Stimulated activated naive CD4-positive, alpha-beta T cell treated with Interleukin-2 at 50 U/mL for 16 hours (primary cell): ENCODE data around the gene GLI1.
"Not testable (repeated sequence)": the region's sequence is repeated elsewhere in the genome, so short reads cannot be mapped to it uniquely, and the experiment has no call there.

Experiments used
- DNase-seq: peaks from one replicate; lab custom pipeline; 2025; lab: John Stamatoyannopoulos, UW

GLI1 gene

GRCh38 chr12:57476162-57476992, 16.8 kb downstream of the GLI1 start:
- peak; percentile 73 for DNase-seq

DNA sequence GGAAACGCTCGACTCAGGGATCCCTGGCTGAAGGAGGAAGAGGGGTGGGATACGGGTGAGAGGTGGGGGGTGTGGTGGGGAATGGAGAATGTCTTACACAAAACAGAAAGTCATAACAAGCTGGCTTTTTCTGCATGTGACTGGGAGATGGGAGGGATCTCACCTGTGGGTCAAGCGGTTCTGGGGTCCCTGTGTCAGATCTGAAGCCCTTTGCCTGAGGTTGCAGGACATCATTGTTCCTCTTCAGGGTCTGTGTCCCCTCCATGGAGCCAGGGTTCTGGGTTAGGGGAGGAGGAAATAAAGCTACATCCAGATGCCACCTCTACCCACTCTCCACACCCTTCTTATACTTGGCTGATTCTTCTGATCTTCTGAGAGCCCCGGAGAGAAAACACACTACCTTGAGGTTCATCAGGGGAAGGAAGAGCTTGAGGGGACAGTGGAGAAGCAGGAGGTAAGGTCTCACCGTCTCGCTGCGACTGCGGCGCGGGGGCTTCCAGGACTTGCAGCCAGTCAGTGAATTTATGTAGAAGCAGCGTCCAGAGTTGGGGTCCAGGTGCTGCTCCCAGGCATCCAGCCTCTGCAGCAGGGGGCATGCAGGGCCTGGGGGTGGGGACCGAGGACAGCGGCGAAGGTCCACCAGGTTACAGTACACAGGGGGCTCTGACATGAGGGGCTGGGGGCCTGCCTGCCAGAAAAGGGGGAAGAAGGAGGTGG, 17.6 kb downstream of the GLI1 start:
- no peak for DNase-seq

DNA sequence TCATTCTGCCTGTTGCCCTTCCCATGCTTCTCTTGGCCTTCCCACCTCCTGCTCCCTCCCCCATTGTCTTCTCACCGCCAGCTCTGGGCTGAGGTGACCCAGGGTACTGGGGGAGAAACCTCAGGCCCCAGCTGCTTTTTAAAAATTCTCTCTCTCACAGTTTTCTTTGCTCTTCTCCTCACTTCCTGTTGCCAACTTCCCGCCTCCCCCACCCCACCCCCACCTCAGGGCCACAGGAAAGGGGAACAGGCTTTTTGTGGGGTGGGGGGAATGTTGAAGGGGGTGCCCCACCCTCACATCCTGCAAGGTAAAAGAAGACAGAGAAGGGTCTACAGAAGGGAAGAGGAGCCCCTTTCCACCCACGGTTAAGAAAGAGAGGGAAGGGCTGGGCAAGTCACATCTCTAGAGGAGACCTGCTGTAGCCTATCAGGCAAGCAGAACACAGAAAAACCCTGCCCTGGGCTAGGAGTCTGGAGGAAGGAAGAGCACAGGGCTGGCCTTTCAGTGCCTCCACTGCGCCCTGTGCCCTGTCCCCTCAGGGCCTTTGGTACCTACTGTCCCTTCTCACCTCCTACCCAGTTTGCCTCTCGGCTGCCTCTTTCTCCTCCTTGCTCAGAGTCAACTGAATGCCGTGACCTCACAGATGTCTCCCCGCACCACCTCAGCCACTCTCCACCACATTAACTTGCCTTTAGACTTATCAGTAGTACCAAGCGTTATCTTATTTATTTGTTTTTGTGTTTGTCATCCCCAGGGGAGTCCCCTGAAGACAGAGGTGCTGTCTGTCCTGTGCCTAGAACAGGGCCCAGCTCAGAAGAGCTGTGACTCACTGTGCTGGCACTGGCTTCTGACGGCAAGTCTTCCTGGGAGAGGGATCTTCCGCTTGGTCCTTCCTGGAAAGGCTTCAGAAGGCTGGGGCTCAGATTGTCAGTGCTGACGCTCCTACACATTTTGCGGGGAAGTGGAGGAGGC, 18.4 kb downstream of the GLI1 start:
- peak; percentile 48 for DNase-seq

- DNase-seq, result no peak
These were observed 19.4 kb downstream of the GLI1 start for GRCh38 chr12:57479043-57479375.

GRCh38 chr12:57479376-57480115, 20.0 kb downstream of the GLI1 start, which contains the start of gene ARHGAP9:
Gene ARHGAP9 (minus strand): TSS chr12:57479866. CDS start chr12:57479406, 460 bp downstream.
- DNase-seq, result peak; percentile 62

DNA sequence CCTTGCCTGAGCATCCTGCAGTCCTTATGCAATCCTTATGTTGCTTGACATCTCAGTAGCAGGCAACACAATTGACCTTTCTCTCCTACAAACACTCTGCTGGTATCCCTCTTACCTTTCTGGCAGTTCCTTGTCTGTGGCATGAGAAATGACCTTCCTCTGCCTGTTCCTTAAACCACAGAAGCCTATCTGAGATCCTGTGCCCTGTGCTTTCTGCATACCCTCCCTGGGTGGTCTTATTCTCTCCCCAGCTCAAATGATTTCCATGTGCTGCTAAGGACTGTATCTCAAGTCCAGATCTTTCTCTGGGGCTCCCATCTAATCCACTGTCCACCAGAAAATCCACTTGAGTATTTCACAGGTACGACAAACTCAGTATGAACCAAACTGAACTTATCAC, 22.1 kb downstream of the GLI1 start:
- no peak for DNase-seq

- DNase-seq, result no peak
These were observed 23.9 kb downstream of the GLI1 start for GRCh38 chr12:57483466-57483865.

DNA sequence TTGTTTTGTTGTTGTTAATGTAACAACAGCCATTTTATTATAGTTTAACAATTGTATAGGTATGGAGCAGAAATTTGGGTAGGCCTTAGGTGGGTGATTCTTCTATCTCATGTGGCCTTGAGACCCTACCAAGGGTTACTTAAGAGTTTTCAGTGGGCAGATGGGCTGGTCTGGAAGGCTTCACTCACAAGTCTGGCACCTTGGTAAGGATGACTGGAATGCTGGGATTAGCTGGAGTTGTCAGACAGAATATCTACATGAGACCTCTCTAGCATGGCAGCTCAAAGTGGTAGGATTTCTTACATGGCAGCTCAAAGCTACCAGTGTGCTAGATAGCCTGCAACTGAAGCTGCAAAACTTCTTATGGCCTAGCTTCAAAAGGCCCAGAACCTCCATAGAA, 26.1 kb downstream of the GLI1 start:
- no peak for DNase-seq

GRCh38 chr12:57487055-57487596, 27.5 kb downstream of the GLI1 start:
- DNase-seq, result no peak

DNA sequence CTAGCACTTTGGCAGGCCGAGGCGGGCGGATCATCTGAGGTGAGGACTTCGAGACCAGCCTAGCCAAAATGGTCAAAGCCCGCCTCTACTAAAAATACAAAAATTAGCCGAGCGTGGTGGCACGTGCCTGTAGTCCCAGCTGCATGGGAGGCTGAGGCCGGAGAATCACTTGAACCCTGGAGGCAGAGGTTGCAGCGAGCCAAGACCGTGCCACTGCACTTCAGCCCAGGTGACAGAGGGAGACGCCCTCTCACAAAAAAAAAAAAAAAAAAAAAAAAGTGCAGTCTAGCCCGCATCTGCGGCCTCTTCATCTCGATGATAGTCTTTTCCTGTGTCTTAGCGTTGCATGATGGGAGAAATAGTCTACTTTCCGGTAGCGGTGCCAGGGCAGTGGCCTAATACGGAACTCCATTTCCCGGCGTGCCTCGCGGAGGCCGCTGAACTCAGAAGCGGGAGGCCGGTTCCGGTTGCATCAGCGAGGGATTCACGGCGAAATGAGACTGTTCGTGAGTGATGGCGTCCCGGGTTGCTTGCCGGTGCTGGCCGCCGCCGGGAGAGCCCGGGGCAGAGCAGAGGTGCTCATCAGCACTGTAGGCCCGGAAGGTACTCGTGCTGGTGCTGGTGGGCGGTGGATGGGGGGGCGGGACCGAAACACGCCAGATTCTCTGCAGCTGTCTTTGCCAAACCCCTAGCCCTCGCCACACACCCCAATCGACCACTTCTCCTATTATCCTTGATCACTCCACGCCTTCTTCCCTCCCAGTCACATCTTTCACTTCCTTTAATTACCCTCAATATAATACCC, 28.2 kb downstream of the GLI1 start, which contains the start of gene MARS1:
Gene MARS1, plus strand, starts transcription at position 472 of the 805 bp plus-strand sequence. Its CDS starts 23 bp downstream, at position 495.
- peak; percentile 95 for DNase-seq

DNA sequence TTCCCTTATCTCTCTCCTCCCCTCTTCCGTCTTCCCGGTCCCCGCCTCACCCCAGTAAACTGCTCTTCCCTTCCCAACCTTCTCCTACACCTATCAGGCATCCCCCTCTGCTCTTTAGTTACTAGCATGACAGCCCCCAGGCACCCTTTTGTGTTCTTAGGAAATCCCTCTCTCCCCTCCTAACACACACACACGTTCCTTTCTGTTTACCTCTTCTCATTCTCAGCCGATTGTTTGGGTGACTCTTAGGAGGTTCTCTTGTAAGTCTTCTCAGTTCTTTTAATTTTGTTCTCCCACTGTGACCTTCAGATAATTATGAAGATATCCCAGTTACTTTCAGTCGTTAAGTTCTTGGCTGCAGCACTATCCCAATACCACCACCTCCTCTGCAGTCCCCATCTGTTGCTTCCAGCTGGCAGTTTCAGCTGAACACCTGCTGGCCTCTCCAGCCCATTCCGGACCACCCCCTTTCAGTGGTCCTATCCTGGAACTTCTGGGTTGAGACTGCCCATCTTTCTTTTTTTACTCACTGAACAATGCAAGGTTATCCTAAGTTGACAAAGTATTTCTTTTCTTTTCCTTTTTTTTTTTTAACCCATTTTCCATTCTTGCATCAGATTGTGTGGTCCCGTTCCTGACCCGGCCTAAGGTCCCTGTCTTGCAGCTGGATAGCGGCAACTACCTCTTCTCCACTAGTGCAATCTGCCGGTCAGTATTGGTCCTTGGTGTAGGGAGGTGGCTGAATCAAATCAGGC, 29.0 kb downstream of the GLI1 start:
- DNase-seq, result no peak

GRCh38 chr12:57489157-57489641, 29.6 kb downstream of the GLI1 start:
- DNase-seq, result no peak

DNA sequence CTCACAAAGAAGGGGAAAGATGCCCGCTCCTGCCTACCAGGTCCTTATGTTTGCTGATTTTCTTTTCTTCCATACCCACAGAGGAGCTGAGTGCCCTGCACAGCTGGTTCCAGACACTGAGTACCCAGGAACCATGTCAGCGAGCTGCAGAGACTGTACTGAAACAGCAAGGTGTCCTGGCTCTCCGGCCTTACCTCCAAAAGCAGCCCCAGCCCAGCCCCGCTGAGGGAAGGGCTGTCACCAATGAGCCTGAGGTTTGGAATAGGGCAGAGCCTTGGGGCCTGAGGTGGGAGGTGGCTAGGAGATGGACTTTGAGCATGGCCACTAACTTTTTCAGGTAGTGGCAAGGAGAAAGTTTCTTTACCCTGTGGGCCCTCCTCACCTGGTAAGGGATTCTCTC, 30.5 kb downstream of the GLI1 start:
- DNase-seq, result no peak

DNA sequence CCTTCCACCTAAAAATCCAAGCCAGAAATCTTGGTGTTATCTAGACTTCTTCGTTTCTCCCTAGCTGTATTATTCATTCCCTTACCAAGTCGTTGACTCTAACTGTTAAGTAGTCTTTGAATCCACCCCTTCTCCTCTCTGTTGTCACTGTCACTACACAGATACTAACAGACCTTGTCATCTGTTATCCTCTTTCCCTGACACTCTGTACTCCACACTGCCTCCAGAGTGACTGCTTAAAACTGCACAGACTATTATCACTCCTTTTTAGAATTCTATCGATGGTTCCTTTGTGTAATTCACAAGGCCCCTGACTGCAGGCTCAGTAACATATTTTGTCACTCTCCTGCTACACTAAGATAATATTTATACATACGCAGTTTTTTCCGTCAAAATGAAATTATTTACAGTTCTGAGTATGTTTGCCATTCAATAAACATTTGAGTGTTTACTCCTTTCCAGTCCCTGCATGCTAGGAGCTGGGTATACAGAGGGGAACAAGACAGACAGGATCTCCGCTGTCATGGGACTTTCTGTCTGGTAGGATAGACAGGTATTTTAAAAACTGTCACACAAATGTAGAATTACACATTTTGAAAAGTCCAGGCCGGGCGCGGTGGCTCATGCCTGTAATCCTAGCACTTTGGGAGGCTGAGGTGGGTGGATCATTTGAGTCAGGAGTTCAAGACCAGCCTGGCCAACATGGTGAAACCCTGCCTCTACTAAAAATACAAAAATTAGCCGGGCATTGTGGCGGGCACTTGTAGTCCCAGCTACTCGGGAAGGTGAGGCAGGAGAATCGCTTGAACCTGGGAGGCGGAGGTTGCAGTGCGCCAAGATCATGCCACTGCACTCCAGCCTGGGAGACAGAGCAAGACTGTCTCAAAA, 32.1 kb downstream of the GLI1 start:
- no peak for DNase-seq

DNA sequence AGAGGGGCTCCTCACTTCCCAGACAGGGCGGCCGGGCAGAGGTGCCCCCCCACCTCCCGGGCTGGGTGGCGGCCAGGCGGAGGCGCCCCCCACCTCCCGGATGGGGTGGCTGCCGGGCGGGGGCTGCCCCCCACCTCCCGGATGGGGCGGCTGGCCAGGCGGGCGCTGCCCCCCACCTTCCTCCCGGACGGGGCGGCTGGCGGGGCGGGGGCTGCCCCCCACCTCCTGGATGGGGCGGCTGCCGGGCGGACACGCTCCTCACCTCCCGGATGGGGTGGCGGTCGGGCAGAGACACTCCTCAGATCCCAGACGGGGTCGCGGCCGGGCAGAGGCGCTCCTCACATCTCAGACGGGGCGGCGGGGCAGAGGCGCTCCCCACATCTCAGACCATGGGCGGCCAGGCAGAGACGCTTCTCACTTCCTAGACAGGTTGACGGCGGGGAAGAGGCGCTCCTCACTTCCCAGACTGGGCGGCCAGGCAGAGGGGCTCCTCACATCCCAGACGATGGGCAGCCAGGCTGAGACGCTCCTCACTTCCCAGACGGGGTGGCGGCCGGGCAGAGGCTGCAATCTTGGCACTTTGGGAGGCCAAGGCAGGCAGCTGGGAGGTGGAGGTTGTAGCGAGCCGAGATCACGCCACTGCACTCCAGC, 35.6 kb downstream of the GLI1 start:
- not testable (repeated sequence) for DNase-seq

DNA sequence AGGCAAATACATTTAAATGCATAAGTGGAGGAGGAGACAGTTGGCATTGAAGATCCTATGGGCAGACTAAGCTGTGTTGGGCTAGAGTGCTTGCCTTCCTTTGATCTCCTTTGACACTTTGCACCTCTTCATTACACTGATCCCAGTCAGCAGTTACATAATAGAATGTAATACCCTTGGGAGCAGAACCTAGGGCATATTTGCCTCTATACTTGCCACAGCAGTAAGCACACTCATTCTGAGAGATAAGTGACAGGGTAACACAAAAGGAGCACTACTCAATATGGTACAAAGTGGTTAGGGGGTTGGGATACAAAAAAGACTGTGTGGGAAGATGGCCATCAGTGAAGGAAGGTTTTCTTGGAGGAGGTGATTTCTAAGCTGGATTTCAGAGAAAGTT, 37.2 kb downstream of the GLI1 start:
- no peak for DNase-seq

GRCh38 chr12:57497223-57498131, 37.9 kb downstream of the GLI1 start:
- DNase-seq, result no peak
